ENCODE measurements around the gene APOL3. TPM values are rescaled to one million over a fixed set of nuclear protein-coding genes. Genes with fewer than 3 reads are reported as not detected.
A peak's percentile ranks its signal among the peaks of the same experiment; 100 is the strongest.
"Not testable (repeated sequence)": the region's sequence is repeated elsewhere in the genome, so short reads cannot be mapped to it uniquely, and the experiment has no call there.

Gene APOL3
- total and polyA plus RNA-seq, 2 donors (not counting 3 experiments of a cell fraction or from before 2014, with no cell fraction given): 17.9 to 36.9 TPM

GRCh38 chr22:36191106-36191836 lies 30.7 kb upstream of the APOL3 start:
- no TSS peak for BruUV-seq (replicated peaks)
- intact Hi-C loops (cut with micrococcal nuclease): no loop called here
- CTCF ChIA-PET: interaction anchor here (1.4 to 2.5 kb wide), 3 partner anchors 11 to 295 kb away, joined by 3 to 16 read pairs (median 4); no protein-coding TSS in a partner anchor

GRCh38 chr22:36187862-36188261 lies 27.3 kb upstream of the APOL3 start:
- H3K9me1 ChIP-seq (replicated peaks; ENCODE audit: control insufficient read depth, extremely low read depth, insufficient read depth, low read length); BruUV-seq (replicated peaks); H2AFZ ChIP-seq (ENCODE audit: low read depth, low read length); H3K9ac ChIP-seq (replicated peaks; ENCODE audit: extremely low read depth, insufficient read depth, low read length); H4K20me1 ChIP-seq (replicated peaks; ENCODE audit: control insufficient read depth, extremely low read depth, insufficient read depth, low read length); H3K9me3 ChIP-seq (replicated peaks; ENCODE audit: control insufficient read depth, insufficient read depth, low read length); DNase-seq (ENCODE audit: low read depth, low spot score); dilution Hi-C loops (cut with MboI; ENCODE audit: extremely low pct_ligation_motif_present, low sequenced_read_pairs); H3K4me1 ChIP-seq (ENCODE audit: control insufficient read depth, extremely low read depth, insufficient read depth, low read length); H3K27ac ChIP-seq (ENCODE audit: insufficient read depth, low read depth, low read length); intact Hi-C loops (cut with micrococcal nuclease); H3K27me3 ChIP-seq (ENCODE audit: control insufficient read depth in 2 of 2, insufficient read depth in 2 of 2, low read length in 2 of 2); H3K4me3 ChIP-seq (replicated peaks in 1 of 3; ENCODE audit: insufficient read depth in 1 of 3, low read depth in 1 of 3, low read length in 3 of 3); H3K4me2 ChIP-seq (ENCODE audit: insufficient read depth, low read length); H3K36me3 ChIP-seq (ENCODE audit: control insufficient read depth in 2 of 2, extremely low read depth in 1 of 2, insufficient read depth in 2 of 2, low read length in 2 of 2); POLR2A ChIA-PET; H3K79me2 ChIP-seq (ENCODE audit: control insufficient read depth, insufficient read depth, low read length): not testable (repeated sequence)
- CTCF ChIA-PET: interaction anchor here (1.0 kb wide), 1 partner anchor 36 kb away, joined by 3 read pairs; no protein-coding TSS in a partner anchor
- peak; percentile 18 for FAIRE-seq

More at GRCh38 chr22:36191106-36191836, 30.7 kb upstream of the APOL3 start:
- Histone ChIP-seq H3K27ac (ENCODE audit: insufficient read depth, low read depth, low read length) (no peak overlapping the region), H3K4me3 (replicated peaks in 1 of 3; ENCODE audit: insufficient read depth in 1 of 3, low read depth in 1 of 3, low read length in 3 of 3) (no peak overlapping the region), H3K4me1 (ENCODE audit: control insufficient read depth, extremely low read depth, insufficient read depth, low read length) (peaks cover 17% of the 10 kb centered on the region), H2AFZ (ENCODE audit: low read depth, low read length) (no peak overlapping the region), H3K79me2 (ENCODE audit: control insufficient read depth, insufficient read depth, low read length) (no peaks in the 10 kb centered on the region), H3K9me1 (replicated peaks; ENCODE audit: control insufficient read depth, extremely low read depth, insufficient read depth, low read length) (no peaks in the 10 kb centered on the region), H3K27me3 (ENCODE audit: control insufficient read depth in 2 of 2, insufficient read depth in 2 of 2, low read length in 2 of 2) (peaks cover 0 to 7% of the 10 kb centered on the region in 2 experiments), H3K36me3 (ENCODE audit: control insufficient read depth in 2 of 2, extremely low read depth in 1 of 2, insufficient read depth in 2 of 2, low read length in 2 of 2) (no peaks in the 10 kb centered on the region), H4K20me1 (replicated peaks; ENCODE audit: control insufficient read depth, extremely low read depth, insufficient read depth, low read length) (no peaks in the 10 kb centered on the region), H3K9me3 (replicated peaks; ENCODE audit: control insufficient read depth, insufficient read depth, low read length) (no peaks in the 10 kb centered on the region), H3K9ac (replicated peaks; ENCODE audit: extremely low read depth, insufficient read depth, low read length) (no peak overlapping the region), H3K4me2 (ENCODE audit: insufficient read depth, low read length) (no peak overlapping the region)
- POLR2A ChIA-PET: no interaction called here
- DNase-seq (ENCODE audit: low read depth, low spot score) (no peak), FAIRE-seq (no peak)
- dilution Hi-C loops (cut with MboI; ENCODE audit: extremely low pct_ligation_motif_present, low sequenced_read_pairs): no loop called here
- TF ChIP-seq MYC (IDR thresholded peaks at IDR 0.05; ENCODE audit: low read depth, low read length): no peak
- no peak for TF ChIP-seq FOS (IDR thresholded peaks at IDR 0.05; ENCODE audit: borderline replicate concordance, insufficient read depth, low read length)
- no peak for TF ChIP-seq JUN (IDR thresholded peaks at IDR 0.05; ENCODE audit: borderline replicate concordance, insufficient read depth, insufficient read length, low read depth)
- TF ChIP-seq POLR2AphosphoS5 (IDR thresholded peaks at IDR 0.05; ENCODE audit: insufficient read depth, low read depth, low read length): no peak
- no peak for TF ChIP-seq MAX (IDR thresholded peaks at IDR 0.05; ENCODE audit: insufficient read depth, insufficient read length)
- TF ChIP-seq EZH2 (IDR thresholded peaks at IDR 0.05; ENCODE audit: borderline replicate concordance, low read depth, low read length, severe bottlenecking): no peak
- TF ChIP-seq CTCF (IDR thresholded peaks at IDR 0.05; ENCODE audit: extremely low read depth in 1 of 2, insufficient read depth in 1 of 2, low read depth in 1 of 2, low read length in 2 of 2): no peak
- TF ChIP-seq GATA2 (IDR thresholded peaks at IDR 0.05; ENCODE audit: insufficient read depth, insufficient read length, low read depth, low read length): no peak
- no peak for TF ChIP-seq POLR2A (IDR thresholded peaks at IDR 0.05; ENCODE audit: low read depth, low read length)

Data from endothelial cell of umbilical vein (primary cell).